ENCODE results near the gene MAGEE2.
"Not testable (repeated sequence)": the region's sequence is repeated elsewhere in the genome, so short reads cannot be mapped to it uniquely, and the experiment has no call there.

Gene MAGEE2

GRCh38 chrX:75784680-75785491 lies at the start of gene MAGEE2:
TSS of gene MAGEE2 (minus strand) at chrX:75785254. CDS start at chrX:75785051, 203 bp downstream.
- H3K27ac ChIP-seq, result no peak within 1 kb of the TSS
- no peaks in the 10 kb centered on the region for H3K27me3 ChIP-seq
- H3K36me3 ChIP-seq, result no peaks in the 10 kb centered on the region
- H3K9me3 ChIP-seq, result no peaks in the 10 kb centered on the region
- no peak for TF ChIP-seq CTCF (IDR thresholded peaks at IDR 0.05)
- H3K4me3 ChIP-seq (ENCODE audit: low read depth in 1 of 2, low read length in 1 of 2), result no peak within 1 kb of the TSS
- H3K4me1 ChIP-seq (ENCODE audit: control insufficient read depth in 1 of 2, insufficient read depth in 1 of 2, low read depth in 1 of 2, low read length in 1 of 2), result no peaks in the 10 kb centered on the region

- H3K9me3 ChIP-seq, result no peaks in the 10 kb centered on the region
- H3K36me3 ChIP-seq, result no peaks in the 10 kb centered on the region
- no peaks in the 10 kb centered on the region for H3K4me1 ChIP-seq (ENCODE audit: control insufficient read depth in 1 of 2, insufficient read depth in 1 of 2, low read depth in 1 of 2, low read length in 1 of 2)
- no peak overlapping the region for H3K27ac ChIP-seq
- no peak for TF ChIP-seq CTCF (IDR thresholded peaks at IDR 0.05)
- H3K27me3 ChIP-seq, result no peaks in the 10 kb centered on the region
- no peak overlapping the region for H3K4me3 ChIP-seq (ENCODE audit: low read depth in 1 of 2, low read length in 1 of 2)
These were observed 1.2 kb upstream of the MAGEE2 start for GRCh38 chrX:75786290-75786689.

GRCh38 chrX:75781611-75782010 lies 3.4 kb downstream of the MAGEE2 start:
- TF ChIP-seq CTCF (IDR thresholded peaks at IDR 0.05), result no peak
- Histone ChIP-seq H3K36me3 (no peaks in the 10 kb centered on the region), H3K9me3 (no peaks in the 10 kb centered on the region), H3K4me3 (ENCODE audit: low read depth in 1 of 2, low read length in 1 of 2) (no peak overlapping the region), H3K27ac (no peak overlapping the region), H3K4me1 (ENCODE audit: control insufficient read depth in 1 of 2, insufficient read depth in 1 of 2, low read depth in 1 of 2, low read length in 1 of 2) (no peaks in the 10 kb centered on the region), H3K27me3 (no peaks in the 10 kb centered on the region)

- H3K36me3 ChIP-seq; H3K27ac ChIP-seq; H3K4me1 ChIP-seq (ENCODE audit: control insufficient read depth in 1 of 2, insufficient read depth in 1 of 2, low read depth in 1 of 2, low read length in 1 of 2); H3K9me3 ChIP-seq; H3K27me3 ChIP-seq; H3K4me3 ChIP-seq (ENCODE audit: low read depth in 1 of 2, low read length in 1 of 2): not testable (repeated sequence)
These were observed 17.0 kb downstream of the MAGEE2 start for GRCh38 chrX:75768063-75768462.

GRCh38 chrX:75748431-75748830 lies 36.6 kb downstream of the MAGEE2 start:
- H3K36me3 ChIP-seq, result no peaks in the 10 kb centered on the region
- peaks cover 23% of the 10 kb centered on the region for H3K27me3 ChIP-seq
- no peak overlapping the region for H3K27ac ChIP-seq
- no peak overlapping the region for H3K4me3 ChIP-seq (ENCODE audit: low read depth in 1 of 2, low read length in 1 of 2)
- no peaks in the 10 kb centered on the region for H3K4me1 ChIP-seq (ENCODE audit: control insufficient read depth in 1 of 2, insufficient read depth in 1 of 2, low read depth in 1 of 2, low read length in 1 of 2)
- H3K9me3 ChIP-seq, result no peaks in the 10 kb centered on the region
- TF ChIP-seq CTCF (IDR thresholded peaks at IDR 0.05), result no peak

GRCh38 chrX:75746891-75747639 lies 38.0 kb downstream of the MAGEE2 start:
- H3K9me3 ChIP-seq, result no peaks in the 10 kb centered on the region
- no peaks in the 10 kb centered on the region for H3K36me3 ChIP-seq
- no peaks in the 10 kb centered on the region for H3K4me1 ChIP-seq (ENCODE audit: control insufficient read depth in 1 of 2, insufficient read depth in 1 of 2, low read depth in 1 of 2, low read length in 1 of 2)
- H3K27me3 ChIP-seq, result peaks cover 23% of the 10 kb centered on the region
- no peak for TF ChIP-seq CTCF (IDR thresholded peaks at IDR 0.05)
- no peak overlapping the region for H3K27ac ChIP-seq
- H3K4me3 ChIP-seq (ENCODE audit: low read depth in 1 of 2, low read length in 1 of 2), result no peak overlapping the region

Measured in neutrophil (primary cell).